ENCODE measurements around the gene HOXD9. TPM values are rescaled to one million over a fixed set of nuclear protein-coding genes. Genes with fewer than 3 reads are reported as not detected.

HOXD9 gene
- total RNA-seq, 2 experiments from 2014 or later, result not detected

DNA sequence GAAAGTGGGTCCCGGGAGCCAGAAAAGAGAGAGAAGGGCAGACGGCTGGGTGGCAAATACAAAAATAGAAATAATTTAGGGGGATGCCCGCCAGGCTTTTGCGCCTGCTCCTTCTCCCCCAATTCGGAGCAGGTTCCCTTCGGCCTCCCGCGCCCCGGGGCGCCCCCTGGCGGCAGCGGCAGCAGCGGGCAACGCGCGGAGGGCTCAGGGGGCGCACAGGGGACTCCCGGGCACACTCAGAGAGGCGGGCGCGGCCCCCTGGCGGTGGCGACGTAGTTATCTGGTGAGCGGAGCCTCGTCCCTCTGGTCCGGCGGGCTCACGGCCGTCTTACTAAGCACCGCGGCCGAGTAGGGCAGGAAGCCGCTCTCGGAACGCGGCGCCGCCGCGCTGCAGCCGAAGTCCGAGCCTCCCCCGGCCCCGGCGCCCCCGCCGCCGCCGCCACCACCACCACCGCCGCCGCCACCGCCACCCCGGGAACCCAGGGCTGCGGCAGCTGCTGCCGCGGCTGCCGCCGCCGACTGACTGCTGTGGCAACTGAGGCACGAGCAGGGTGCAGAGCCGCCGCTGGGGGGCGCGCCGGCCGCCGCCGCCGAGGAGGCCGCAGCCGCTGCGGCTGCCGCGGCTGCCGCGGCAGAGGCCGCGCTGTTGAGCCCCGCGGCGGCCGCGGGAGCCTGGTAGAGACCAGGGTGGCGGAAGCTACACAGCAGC is 42.5 kb upstream of the HOXD9 start:
- CTCF ChIA-PET (ENCODE audit: unreplicated experiment), result no interaction called here
- Histone ChIP-seq H3K27ac (ENCODE audit: low read depth, low read length, poor library complexity, severe bottlenecking) (no peak overlapping the region), H3K4me3 (ENCODE audit: low read depth, low read length, poor library complexity, severe bottlenecking) (no peak overlapping the region), H3K9me3 (ENCODE audit: low read length) (no peaks in the 10 kb centered on the region), H3K4me2 (ENCODE audit: low read length) (no peak overlapping the region), H4K20me1 (ENCODE audit: insufficient read depth, low read length) (no peaks in the 10 kb centered on the region), H3K4me1 (ENCODE audit: insufficient read depth, low read length, poor library complexity, severe bottlenecking) (no peaks in the 10 kb centered on the region), H3K36me3 (ENCODE audit: insufficient read depth, low read length) (no peaks in the 10 kb centered on the region), H3K9me2 (ENCODE audit: insufficient read depth, low read length) (no peaks in the 10 kb centered on the region), H3K79me2 (ENCODE audit: insufficient read depth, low read depth, low read length) (no peaks in the 10 kb centered on the region), H2AFZ (ENCODE audit: low read length) (no peak overlapping the region)
- no TSS peak for BruUV-seq (replicated peaks)
- POLR2A ChIA-PET, result interaction anchor here (0.6 kb wide), 1 partner anchor 433 kb away, joined by 4 read pairs; no protein-coding TSS in a partner anchor
- TF ChIP-seq, protein P1, sequence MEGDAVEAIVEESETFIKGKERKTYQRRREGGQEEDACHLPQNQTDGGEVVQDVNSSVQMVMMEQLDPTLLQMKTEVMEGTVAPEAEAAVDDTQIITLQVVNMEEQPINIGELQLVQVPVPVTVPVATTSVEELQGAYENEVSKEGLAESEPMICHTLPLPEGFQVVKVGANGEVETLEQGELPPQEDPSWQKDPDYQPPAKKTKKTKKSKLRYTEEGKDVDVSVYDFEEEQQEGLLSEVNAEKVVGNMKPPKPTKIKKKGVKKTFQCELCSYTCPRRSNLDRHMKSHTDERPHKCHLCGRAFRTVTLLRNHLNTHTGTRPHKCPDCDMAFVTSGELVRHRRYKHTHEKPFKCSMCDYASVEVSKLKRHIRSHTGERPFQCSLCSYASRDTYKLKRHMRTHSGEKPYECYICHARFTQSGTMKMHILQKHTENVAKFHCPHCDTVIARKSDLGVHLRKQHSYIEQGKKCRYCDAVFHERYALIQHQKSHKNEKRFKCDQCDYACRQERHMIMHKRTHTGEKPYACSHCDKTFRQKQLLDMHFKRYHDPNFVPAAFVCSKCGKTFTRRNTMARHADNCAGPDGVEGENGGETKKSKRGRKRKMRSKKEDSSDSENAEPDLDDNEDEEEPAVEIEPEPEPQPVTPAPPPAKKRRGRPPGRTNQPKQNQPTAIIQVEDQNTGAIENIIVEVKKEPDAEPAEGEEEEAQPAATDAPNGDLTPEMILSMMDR (conservative IDR thresholded peaks at IDR 0.05; ENCODE audit: low read length), result no peak
- no peak for TF ChIP-seq EZH2phosphoT487 (IDR thresholded peaks at IDR 0.05; ENCODE audit: borderline replicate concordance, low read depth, low read length)
- intact Hi-C loops (cut with micrococcal nuclease; ENCODE audit: unreplicated experiment), result no loop called here
- DNase-seq (ENCODE audit: low spot score), result no peak

DNA sequence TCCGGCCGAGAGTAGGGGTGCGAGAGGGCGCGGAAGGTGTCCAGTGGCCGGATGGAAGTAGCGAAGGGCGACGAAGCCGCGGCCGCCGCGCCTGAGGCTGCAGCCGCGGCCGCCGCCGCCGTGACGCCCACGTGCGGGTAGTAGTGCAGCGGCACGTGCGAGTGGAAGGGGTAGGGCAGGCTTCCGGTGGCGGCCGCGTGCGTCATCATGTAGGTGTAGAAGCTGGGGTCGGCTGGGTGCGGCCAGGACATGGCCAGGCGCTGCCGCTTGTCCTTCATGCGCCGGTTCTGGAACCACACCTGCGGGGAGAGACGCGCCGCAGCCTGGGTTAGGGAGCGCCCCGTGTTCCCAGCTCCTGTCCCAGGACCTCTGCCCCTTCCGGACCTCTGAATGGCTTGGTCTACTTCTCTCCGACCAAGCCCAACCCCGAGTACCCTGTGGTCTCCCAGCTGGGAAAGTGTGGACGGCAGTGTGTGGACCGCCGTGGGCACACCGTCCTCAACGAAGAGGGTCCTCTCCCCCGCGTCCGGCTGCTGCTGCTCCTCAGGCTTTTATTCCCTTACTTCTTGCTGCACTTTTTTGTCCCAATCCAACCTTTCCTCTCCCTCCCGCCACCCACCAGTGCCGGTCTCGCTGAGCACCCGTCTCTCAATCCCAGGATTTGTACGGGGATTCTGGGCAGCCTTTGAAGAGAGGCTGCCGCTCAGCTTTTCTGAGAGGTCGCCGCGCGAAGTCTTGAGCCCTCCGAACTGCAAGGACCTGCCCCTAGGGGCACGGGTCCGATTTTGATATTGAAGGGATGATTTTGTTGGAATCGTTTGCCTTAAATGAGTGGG is 41.8 kb upstream of the HOXD9 start:
- no peak overlapping the region for H3K27ac ChIP-seq (ENCODE audit: low read depth, low read length, poor library complexity, severe bottlenecking)
- no peaks in the 10 kb centered on the region for H3K9me2 ChIP-seq (ENCODE audit: insufficient read depth, low read length)
- CTCF ChIA-PET (ENCODE audit: unreplicated experiment), result no interaction called here
- no peak overlapping the region for H2AFZ ChIP-seq (ENCODE audit: low read length)
- H3K36me3 ChIP-seq (ENCODE audit: insufficient read depth, low read length), result no peaks in the 10 kb centered on the region
- H3K4me2 ChIP-seq (ENCODE audit: low read length), result no peak overlapping the region
- no peaks in the 10 kb centered on the region for H3K9me3 ChIP-seq (ENCODE audit: low read length)
- no peak for DNase-seq (ENCODE audit: low spot score)
- POLR2A ChIA-PET, result no interaction called here
- BruUV-seq (replicated peaks), result no TSS peak
- no peak overlapping the region for H3K4me3 ChIP-seq (ENCODE audit: low read depth, low read length, poor library complexity, severe bottlenecking)
- no peaks in the 10 kb centered on the region for H4K20me1 ChIP-seq (ENCODE audit: insufficient read depth, low read length)
- H3K4me1 ChIP-seq (ENCODE audit: insufficient read depth, low read length, poor library complexity, severe bottlenecking), result no peaks in the 10 kb centered on the region
- no peaks in the 10 kb centered on the region for H3K79me2 ChIP-seq (ENCODE audit: insufficient read depth, low read depth, low read length)
- intact Hi-C loops (cut with micrococcal nuclease; ENCODE audit: unreplicated experiment), result no loop called here
- no peak for TF ChIP-seq EZH2phosphoT487 (IDR thresholded peaks at IDR 0.05; ENCODE audit: borderline replicate concordance, low read depth, low read length)
- TF ChIP-seq, protein P1 (conservative IDR thresholded peaks at IDR 0.05; ENCODE audit: low read length), result no peak
